22Rv1 (cell line): ENCODE data around the gene TNFSF13B.

Experiments used
- CTCF ChIP-seq: fragments of 450-650 bp; IDR thresholded peaks from 2 replicates; pipeline ENCODE4 v1.5.1; 2017; ENCODE audit warnings: mild to moderate bottlenecking
- ZFX ChIP-seq: fragments of 450-650 bp; IDR thresholded peaks from 2 replicates; pipeline ENCODE4 v1.6.1; 2017; ENCODE audit warnings: antibody characterized with exemption, borderline replicate concordance

GRCh38 chr13:108283110-108283509, 13.6 kb downstream of the TNFSF13B start:
- no peak for TF ChIP-seq CTCF
- TF ChIP-seq ZFX: no peak
